ENCODE measurements around the gene TNRC18.

The TNRC18 gene

DNA sequence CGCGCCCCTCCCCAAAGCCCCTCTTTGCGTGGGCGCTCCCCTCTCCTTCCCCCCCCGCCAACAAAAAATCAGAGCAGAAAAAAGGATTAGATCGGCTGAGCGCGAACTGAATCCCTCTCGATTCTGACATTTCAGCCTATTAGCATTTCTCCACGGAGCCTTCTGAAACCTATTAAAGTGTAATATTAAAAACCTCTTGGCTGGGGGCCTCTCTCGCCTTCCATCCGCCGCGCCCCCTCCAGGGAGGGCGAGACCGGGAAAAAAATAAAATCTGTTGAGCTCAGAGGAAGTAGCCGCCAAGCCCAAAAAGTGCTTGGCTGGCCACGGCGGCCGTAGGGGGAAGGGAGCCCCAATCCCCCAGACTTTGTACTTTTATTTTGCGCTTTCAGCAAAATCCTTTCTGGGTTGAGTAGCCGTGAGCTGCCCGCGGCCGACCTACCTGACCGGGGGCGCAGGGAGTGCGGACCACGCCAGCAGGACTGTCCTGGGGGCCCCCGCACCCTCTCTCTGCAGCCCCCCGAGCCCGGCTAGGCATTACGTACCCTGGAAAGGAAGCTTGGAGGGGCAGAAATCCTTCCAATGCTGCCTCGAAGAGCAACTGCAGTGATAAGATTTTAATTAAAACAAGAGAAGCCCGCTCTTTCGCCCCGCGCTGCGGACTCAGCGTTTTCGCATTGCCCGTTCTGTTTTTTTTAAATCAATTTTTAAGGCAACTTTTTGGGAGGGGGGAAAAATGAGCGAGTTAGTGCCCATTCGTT lies 1.3 kb upstream of the TNRC18 start:
- TF ChIP-seq, protein P1, sequence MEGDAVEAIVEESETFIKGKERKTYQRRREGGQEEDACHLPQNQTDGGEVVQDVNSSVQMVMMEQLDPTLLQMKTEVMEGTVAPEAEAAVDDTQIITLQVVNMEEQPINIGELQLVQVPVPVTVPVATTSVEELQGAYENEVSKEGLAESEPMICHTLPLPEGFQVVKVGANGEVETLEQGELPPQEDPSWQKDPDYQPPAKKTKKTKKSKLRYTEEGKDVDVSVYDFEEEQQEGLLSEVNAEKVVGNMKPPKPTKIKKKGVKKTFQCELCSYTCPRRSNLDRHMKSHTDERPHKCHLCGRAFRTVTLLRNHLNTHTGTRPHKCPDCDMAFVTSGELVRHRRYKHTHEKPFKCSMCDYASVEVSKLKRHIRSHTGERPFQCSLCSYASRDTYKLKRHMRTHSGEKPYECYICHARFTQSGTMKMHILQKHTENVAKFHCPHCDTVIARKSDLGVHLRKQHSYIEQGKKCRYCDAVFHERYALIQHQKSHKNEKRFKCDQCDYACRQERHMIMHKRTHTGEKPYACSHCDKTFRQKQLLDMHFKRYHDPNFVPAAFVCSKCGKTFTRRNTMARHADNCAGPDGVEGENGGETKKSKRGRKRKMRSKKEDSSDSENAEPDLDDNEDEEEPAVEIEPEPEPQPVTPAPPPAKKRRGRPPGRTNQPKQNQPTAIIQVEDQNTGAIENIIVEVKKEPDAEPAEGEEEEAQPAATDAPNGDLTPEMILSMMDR (IDR thresholded peaks at IDR 0.05; ENCODE audit: low read depth, low read length, missing control alignments), result no peak
- in situ Hi-C loops (cut with HindIII; ENCODE audit: low sequenced_read_pairs), result no loop called here
- no peak for DNase-seq (ENCODE audit: low read depth)
- H3K4me3 ChIP-seq (ENCODE audit: low read depth, low read length), result peak overlapping the region; percentile 75

DNA sequence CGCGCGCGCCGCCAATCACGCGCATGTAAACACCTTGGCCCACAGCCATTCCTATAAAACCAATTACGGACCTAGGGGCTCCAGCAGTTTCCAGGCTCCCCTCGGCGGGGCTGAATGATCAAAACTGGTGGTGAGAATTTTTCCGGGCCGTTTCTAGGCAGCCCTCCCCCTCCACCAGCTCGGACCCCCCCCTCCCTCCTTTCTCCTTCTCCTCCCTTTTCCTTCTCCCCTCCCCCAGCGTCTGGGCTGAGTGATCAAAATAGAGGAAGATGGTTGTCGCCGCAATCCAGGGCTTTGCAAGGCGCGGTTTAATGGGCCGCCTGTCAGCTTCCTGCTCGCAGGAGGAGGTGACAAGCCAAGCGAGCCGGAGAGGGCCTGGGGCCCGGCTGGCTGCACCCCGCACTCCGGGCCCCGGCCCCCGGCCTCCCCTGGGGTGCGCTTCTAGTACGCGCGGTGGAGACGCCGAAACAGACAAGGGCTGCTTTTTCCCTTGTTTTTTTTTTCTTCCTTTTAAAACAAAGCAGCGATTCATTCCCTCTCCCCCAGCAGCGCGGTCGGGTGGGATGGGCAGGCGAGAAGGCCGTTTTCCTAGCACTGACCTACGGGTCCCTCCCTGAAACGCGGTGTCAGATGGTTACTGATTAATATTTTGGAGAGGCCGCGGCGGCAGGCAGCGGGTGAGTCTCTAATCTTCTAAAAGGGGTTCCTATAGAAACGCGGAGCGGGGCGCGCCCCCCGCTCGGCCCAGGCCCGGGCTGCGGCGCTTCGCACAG lies 528 bp upstream of the TNRC18 start:
- in situ Hi-C loops (cut with HindIII; ENCODE audit: low sequenced_read_pairs), result no loop called here
- H3K4me3 ChIP-seq (ENCODE audit: low read depth, low read length), result peak overlapping the region; percentile 75
- DNase-seq (ENCODE audit: low read depth), result peak; percentile 99
- TF ChIP-seq, protein P1 (IDR thresholded peaks at IDR 0.05; ENCODE audit: low read depth, low read length, missing control alignments), result no peak

DNA sequence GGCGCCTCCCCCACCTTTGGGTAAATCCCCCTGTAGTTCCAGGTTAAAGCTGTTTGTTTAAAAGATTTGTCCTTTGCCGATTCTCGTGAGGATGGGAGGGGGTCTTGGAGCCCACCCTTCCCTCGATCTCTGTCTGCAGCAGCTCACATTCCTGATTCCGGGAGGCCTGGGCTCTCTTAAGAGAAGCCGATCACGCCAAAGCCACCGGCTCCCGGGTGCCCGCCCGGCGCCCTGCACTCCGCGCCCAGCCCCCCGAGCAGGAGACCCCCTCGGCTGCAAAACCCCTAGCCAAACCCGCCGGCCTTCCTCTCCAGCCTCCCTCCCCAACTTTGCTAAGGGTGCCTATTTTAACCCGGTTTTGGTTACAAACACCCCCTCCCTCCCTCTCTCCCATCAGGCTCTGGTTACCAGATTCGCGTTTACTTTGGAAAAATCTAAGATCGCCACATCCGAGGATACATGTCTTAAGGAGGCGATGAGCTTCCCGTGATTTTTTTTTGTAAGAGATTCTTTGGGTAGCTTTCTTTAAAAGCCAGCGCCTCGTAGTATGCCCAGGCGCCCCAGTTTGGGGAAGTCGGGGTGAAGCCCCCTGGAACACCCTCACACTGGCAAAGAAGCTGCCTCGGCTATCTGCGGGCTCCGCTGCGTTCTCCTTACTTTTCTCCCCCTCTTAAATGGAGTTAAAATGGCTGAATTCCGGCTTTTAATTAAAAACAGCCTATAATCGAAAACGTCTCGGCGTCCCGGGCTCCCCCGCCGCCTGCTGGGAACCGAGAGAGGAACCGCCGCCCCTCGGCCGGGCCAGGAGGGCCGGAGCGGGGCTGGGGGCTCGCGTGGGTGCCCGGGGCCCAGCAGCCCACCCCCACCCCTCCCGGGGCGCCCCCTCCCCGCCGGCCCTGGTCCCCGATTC lies 983 bp downstream of the TNRC18 start:
- TF ChIP-seq, protein P1 (IDR thresholded peaks at IDR 0.05; ENCODE audit: low read depth, low read length, missing control alignments), result no peak
- H3K4me3 ChIP-seq (ENCODE audit: low read depth, low read length), result peak overlapping the region; percentile 93
- no peak for DNase-seq (ENCODE audit: low read depth)
- in situ Hi-C loops (cut with HindIII; ENCODE audit: low sequenced_read_pairs), result no loop called here

DNA sequence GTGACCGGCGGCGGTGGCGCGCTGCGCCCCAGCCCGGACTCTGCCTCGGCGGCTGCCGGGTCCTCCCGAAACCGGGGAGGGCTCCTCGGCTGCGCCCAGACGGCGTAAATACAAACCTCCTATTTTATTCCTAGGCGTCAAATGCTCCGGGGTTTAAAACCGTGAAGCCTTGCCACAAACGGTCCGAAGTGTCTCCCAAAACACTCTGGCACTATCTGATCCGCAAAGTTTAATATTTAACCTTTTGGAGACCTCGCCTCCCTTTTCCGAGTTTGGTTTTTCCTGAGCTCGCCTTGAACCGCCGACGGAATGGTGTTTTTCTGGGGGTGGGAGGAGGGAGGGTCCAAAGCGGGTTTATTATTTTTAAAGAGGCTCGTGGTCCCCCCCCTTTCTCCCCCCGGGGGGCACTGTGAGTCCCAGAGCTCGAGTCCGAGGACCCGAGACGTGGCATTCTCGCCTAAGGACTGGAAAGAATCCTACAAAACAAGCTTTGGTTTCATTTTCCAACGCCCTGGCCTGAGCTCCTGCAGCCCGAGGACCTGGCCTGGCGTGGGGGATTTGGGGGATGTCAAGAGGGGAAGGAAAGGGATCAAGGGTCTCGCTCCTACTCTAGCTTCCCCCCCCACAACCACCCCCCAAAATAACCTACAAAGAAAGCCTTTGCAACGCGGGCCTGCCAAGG lies 1.8 kb downstream of the TNRC18 start:
- DNase-seq (ENCODE audit: low read depth), result no peak
- in situ Hi-C loops (cut with HindIII; ENCODE audit: low sequenced_read_pairs), result no loop called here
- TF ChIP-seq, protein P1 (IDR thresholded peaks at IDR 0.05; ENCODE audit: low read depth, low read length, missing control alignments), result no peak
- H3K4me3 ChIP-seq (ENCODE audit: low read depth, low read length), result peak overlapping the region; percentile 93

DNA sequence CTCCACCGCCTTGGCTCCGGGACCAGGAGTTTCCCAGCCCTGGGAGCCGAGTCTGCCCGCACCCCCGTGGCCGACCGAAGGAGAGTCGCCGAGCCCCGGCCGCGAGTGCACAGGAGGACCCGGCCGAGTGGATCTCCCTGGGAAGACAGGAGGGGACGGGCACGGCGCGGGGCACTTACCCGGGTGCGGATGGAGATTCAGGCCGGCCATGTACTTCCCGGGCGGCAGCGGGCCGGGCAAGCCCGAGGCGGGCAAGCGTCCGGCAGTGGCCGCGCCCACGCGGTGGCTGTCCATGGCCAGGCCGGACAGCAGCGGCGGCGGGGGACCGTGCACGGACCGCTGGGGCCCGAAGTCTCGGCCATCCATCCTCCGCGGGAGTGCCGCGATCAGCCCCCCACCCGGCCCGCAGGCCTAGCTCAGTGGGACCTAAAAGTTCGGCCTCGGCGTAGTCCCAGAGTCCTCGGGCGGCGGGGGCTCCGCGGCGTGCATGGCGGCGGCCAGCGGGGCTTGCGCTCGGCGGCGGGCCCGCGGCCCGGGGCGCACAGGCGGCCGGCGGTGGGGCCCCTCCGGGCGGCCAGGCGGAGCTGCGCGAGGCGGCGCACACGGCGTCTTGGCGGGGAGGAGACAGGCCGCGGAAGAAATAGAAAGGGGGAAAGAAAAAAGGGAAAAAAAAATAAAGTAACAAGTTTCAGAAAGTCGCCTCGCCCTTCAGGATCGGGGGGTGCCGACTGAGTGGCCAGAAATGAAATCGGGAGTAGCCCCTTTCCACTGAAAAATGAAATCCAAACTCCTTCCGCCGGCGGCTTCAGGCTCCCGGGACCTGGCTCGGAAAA lies 2.5 kb downstream of the TNRC18 start:
- H3K4me3 ChIP-seq (ENCODE audit: low read depth, low read length), result peak overlapping the region; percentile 93
- in situ Hi-C loops (cut with HindIII; ENCODE audit: low sequenced_read_pairs), result no loop called here
- DNase-seq (ENCODE audit: low read depth), result no peak
- TF ChIP-seq, protein P1 (IDR thresholded peaks at IDR 0.05; ENCODE audit: low read depth, low read length, missing control alignments), result no peak
